Memory B cell (primary cell): ENCODE data around the gene ROBO2.

Experiments
- ATAC-seq: fragments of 150-1000 bp; cut with Tn5 transposase; 2 replicates; pipeline ENCODE4 v1.10.0; 2021; ENCODE audit warnings: low read depth, mild to moderate bottlenecking, moderate library complexity
- DNase-seq, 2 donors: peaks; one replicate each; pipeline ENCODE4 v3.0.0; 2022; ENCODE audit warnings: low spot score in 2 of 2
- H3K27ac Mint-ChIP-seq: one replicate; pipeline ENCODE4 v1.8.0; 2022; ENCODE audit warnings: mild to moderate bottlenecking, moderate library complexity, mixed read lengths
- H3K27me3 Mint-ChIP-seq: one replicate; pipeline ENCODE4 v1.8.0; 2022; ENCODE audit warnings: mixed read lengths
- H3K36me3 Mint-ChIP-seq: one replicate; pipeline ENCODE4 v1.8.0; 2022; ENCODE audit warnings: mild to moderate bottlenecking, mixed read lengths
- H3K4me1 Mint-ChIP-seq: one replicate; pipeline ENCODE4 v1.8.0; 2022; ENCODE audit warnings: mixed read lengths
- H3K4me3 Mint-ChIP-seq: one replicate; pipeline ENCODE4 v1.8.0; 2022; ENCODE audit warnings: mild to moderate bottlenecking, moderate library complexity, mixed read lengths
- H3K9me3 Mint-ChIP-seq: one replicate; pipeline ENCODE4 v1.8.0; 2022; ENCODE audit warnings: mixed read lengths

ROBO2 gene

DNA sequence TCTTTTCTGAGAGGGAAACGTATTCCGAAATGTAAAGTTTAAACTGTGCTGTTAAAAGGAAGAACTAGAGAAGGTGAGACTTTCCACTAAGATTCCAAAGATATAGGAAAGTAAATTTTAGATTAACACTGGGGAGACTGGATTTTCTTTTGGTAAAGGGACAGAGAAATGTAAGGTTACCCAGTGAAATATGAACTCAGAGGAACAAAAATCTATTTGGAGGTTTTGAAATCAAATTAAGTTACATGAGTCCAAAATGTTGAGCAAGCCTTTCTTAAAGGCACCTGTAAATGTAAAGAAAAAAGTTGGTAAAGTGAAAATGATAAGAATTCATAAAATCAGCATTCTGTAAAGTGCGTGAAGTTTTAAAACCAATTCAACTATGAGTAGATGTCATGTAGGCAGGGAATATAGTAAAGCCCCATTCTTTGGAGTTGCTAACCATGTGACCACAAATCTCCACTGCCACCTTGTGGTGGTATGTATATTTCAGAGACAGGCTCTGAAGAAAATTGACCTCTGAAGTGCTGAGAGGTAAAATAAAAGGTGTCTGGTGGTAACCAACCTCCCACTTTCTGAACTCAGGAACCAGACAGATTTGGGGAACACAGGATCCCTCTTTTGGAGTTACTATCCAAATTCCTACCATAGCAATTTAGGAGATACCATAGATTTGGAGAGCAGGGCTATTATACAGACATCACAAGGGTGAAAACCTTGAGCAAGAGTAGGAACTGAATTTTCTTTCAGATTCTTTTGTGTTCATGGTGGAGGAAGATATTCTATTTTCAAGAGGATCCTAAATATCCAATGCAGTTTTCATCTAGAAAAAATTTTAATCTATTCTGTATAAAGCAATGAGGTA is 215.3 kb downstream of the ROBO2 start:
- Mint-ChIP-seq H3K4me1 (no peaks in the 10 kb centered on the region), H3K4me3 (no peak overlapping the region), H3K9me3 (peaks cover 4% of the 10 kb centered on the region), H3K27me3 (no peaks in the 10 kb centered on the region), H3K27ac (no peak overlapping the region), H3K36me3 (no peaks in the 10 kb centered on the region)
- DNase-seq (no peak), ATAC-seq (no peak)

- H3K27ac Mint-ChIP-seq = no peak overlapping the region
- no peaks in the 10 kb centered on the region for H3K27me3 Mint-ChIP-seq
- H3K4me3 Mint-ChIP-seq = no peak overlapping the region
- DNase-seq = no peak
- H3K36me3 Mint-ChIP-seq = no peaks in the 10 kb centered on the region
- no peaks in the 10 kb centered on the region for H3K4me1 Mint-ChIP-seq
- ATAC-seq = no peak
- H3K9me3 Mint-ChIP-seq = peaks cover 6% of the 10 kb centered on the region
Observed at GRCh38 chr3:77256584-77257503, 216.9 kb downstream of the ROBO2 start.

GRCh38 chr3:77259694-77260093 is 219.8 kb downstream of the ROBO2 start:
- DNase-seq (no peak), ATAC-seq (no peak)
- Mint-ChIP-seq H3K4me1 (no peaks in the 10 kb centered on the region), H3K9me3 (peaks cover 6% of the 10 kb centered on the region), H3K27me3 (no peaks in the 10 kb centered on the region), H3K36me3 (no peaks in the 10 kb centered on the region), H3K27ac (no peak overlapping the region), H3K4me3 (no peak overlapping the region)

DNA sequence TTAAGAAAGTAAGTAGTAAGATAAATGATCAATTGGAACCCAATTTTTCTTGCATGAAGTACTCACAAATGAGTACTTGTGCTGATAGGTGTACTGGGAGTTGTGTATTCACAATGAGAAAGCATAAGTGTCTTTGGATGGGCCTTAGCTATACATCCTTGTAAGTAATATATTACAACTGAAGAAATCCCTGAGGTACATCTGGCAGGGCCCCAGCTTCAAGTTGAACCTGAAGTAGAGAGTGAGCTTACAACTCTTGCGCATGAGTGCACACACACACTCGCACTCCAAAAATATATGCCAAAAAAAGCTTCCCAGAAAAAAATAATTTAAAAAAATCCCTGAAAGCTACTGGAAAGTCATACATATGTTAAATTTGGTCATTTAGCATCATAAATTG is 222.5 kb downstream of the ROBO2 start:
- ATAC-seq (no peak), DNase-seq (no peak)
- Mint-ChIP-seq H3K4me1 (no peaks in the 10 kb centered on the region), H3K27ac (no peak overlapping the region), H3K36me3 (no peaks in the 10 kb centered on the region), H3K4me3 (no peak overlapping the region), H3K27me3 (no peaks in the 10 kb centered on the region), H3K9me3 (peaks cover 11% of the 10 kb centered on the region)

DNA sequence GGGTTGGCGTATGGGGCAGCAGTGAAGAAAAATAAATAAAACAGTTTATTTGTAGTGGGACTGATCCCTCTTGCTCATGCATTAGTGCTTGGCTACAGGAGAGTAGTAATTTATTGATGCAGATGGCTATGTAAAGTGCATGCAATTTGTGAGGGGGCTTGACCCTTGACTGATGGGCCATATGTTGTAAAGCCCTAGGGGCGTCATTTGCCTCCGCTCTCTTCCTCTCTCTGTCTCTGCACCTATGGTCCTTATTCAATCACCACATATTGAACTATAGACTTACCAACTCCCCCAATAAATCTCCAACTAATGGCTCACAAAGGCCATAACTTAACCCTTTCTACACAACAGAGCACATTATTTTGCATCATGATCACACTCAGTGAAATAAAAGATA is 227.7 kb downstream of the ROBO2 start:
- no peak overlapping the region for H3K4me3 Mint-ChIP-seq
- no peaks in the 10 kb centered on the region for H3K4me1 Mint-ChIP-seq
- ATAC-seq (no peak), DNase-seq (no peak)
- H3K36me3 Mint-ChIP-seq = no peaks in the 10 kb centered on the region
- H3K27me3 Mint-ChIP-seq = no peaks in the 10 kb centered on the region
- H3K9me3 Mint-ChIP-seq = peaks cover 6% of the 10 kb centered on the region
- H3K27ac Mint-ChIP-seq = no peak overlapping the region

GRCh38 chr3:77271306-77271705 is 231.4 kb downstream of the ROBO2 start:
- DNase-seq (no peak), ATAC-seq (no peak)
- H3K4me1 Mint-ChIP-seq = no peaks in the 10 kb centered on the region
- H3K27ac Mint-ChIP-seq = no peak overlapping the region
- no peaks in the 10 kb centered on the region for H3K27me3 Mint-ChIP-seq
- no peak overlapping the region for H3K4me3 Mint-ChIP-seq
- H3K9me3 Mint-ChIP-seq = peaks cover 3% of the 10 kb centered on the region
- H3K36me3 Mint-ChIP-seq = no peaks in the 10 kb centered on the region

- ATAC-seq (no peak), DNase-seq (no peak)
- H3K27ac Mint-ChIP-seq = no peak overlapping the region
Observed at GRCh38 chr3:77271711-77272110, 231.8 kb downstream of the ROBO2 start.

DNA sequence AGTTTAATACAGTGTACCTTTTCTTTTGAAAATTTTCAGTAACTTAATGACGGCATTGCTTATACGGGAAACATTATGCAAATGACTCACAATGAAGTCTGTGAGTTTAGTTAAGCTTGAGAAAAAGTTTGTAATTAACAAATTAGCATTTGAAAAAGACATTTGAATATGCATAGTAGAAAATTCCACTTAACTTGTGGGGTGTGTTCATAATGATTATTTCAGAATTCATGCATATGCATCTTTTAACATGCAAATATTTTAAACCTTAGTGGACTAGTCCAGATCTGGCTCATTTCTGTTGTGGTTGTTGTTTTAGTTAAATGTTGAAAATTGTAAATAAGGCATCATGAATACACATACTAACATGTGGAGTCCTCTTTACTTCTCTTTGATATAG is 239.4 kb downstream of the ROBO2 start:
- Mint-ChIP-seq H3K27me3 (no peaks in the 10 kb centered on the region), H3K4me1 (no peaks in the 10 kb centered on the region)

More at GRCh38 chr3:77271711-77272110, 231.8 kb downstream of the ROBO2 start:
- no peaks in the 10 kb centered on the region for H3K36me3 Mint-ChIP-seq
- no peaks in the 10 kb centered on the region for H3K4me1 Mint-ChIP-seq
- no peak overlapping the region for H3K4me3 Mint-ChIP-seq
- H3K27me3 Mint-ChIP-seq = no peaks in the 10 kb centered on the region
- H3K9me3 Mint-ChIP-seq = peaks cover 1% of the 10 kb centered on the region

DNA sequence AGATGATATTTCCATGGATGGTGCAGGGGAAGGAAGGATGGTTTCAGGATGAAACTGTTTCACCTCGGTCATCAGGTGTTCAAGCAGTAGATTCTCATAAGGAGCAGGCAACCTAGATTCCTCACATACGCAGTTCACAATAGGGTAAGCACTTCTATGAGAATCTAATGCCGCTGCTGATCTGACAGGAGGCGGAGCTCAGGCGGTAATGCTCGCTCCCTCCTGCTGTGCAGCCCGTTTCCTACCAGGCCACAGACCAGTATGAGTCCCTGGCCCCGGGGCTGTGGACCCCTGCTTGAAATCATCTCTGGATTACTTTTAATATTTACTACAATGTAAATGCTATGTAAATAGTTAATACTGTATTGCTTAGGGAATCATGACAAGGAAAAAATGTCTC is 241.8 kb downstream of the ROBO2 start:
- H3K36me3 Mint-ChIP-seq = no peaks in the 10 kb centered on the region
- no peak for ATAC-seq
- H3K27ac Mint-ChIP-seq = no peak overlapping the region
- no peaks in the 10 kb centered on the region for H3K27me3 Mint-ChIP-seq
- no peaks in the 10 kb centered on the region for H3K4me1 Mint-ChIP-seq
- no peak for DNase-seq
- peaks cover 3% of the 10 kb centered on the region for H3K9me3 Mint-ChIP-seq
- H3K4me3 Mint-ChIP-seq = no peak overlapping the region

More for the DNA sequence above, 239.4 kb downstream of the ROBO2 start:
- ATAC-seq (no peak), DNase-seq (no peak)
- peaks cover 3% of the 10 kb centered on the region for H3K9me3 Mint-ChIP-seq
- H3K27ac Mint-ChIP-seq = no peak overlapping the region
- no peak overlapping the region for H3K4me3 Mint-ChIP-seq
- no peaks in the 10 kb centered on the region for H3K36me3 Mint-ChIP-seq

DNA sequence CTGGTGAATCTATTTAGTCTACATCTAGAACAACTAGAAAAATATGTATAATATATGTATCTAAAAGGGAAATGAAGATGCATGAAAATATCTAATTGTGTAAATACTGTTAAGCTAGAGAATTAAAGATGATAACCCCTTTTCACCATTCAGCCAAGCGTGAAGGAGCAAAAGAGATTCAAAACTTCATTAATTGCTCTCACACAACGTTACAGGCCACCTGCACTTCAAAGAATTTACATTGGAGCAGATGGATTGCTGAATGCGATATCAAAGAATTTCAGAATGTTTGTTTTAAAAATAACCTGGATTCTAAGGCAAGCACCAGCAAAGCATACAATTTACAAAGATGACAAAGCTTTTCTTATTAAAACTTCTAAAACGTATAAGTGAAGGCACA is 243.2 kb downstream of the ROBO2 start:
- Mint-ChIP-seq H3K4me3 (no peak overlapping the region), H3K36me3 (no peaks in the 10 kb centered on the region), H3K4me1 (no peaks in the 10 kb centered on the region), H3K27ac (no peak overlapping the region), H3K27me3 (no peaks in the 10 kb centered on the region), H3K9me3 (no peaks in the 10 kb centered on the region)
- no peak for DNase-seq
- ATAC-seq = no peak

DNA sequence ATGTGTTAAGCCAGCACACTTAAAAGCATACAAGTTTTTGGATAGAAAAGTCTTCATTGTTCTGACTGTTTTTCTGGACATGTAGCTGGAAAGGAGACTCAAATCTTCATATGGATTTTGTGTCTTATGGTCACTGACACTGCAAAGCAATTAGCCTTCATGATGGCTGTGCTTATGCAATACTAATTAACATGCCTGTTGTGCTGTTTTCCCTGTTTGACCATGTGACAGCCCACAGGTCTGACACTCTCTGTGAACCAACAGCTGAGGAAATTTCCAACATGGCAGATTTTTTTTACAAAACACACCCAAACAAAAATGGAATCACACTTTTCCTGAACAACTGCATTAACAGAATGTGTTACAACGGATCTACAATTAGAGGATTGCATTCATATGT is 248.4 kb downstream of the ROBO2 start:
- ATAC-seq (no peak), DNase-seq (no peak)
- no peak overlapping the region for H3K4me3 Mint-ChIP-seq
- H3K4me1 Mint-ChIP-seq = no peaks in the 10 kb centered on the region
- no peaks in the 10 kb centered on the region for H3K27me3 Mint-ChIP-seq
- no peaks in the 10 kb centered on the region for H3K36me3 Mint-ChIP-seq
- no peak overlapping the region for H3K27ac Mint-ChIP-seq
- no peaks in the 10 kb centered on the region for H3K9me3 Mint-ChIP-seq

DNA sequence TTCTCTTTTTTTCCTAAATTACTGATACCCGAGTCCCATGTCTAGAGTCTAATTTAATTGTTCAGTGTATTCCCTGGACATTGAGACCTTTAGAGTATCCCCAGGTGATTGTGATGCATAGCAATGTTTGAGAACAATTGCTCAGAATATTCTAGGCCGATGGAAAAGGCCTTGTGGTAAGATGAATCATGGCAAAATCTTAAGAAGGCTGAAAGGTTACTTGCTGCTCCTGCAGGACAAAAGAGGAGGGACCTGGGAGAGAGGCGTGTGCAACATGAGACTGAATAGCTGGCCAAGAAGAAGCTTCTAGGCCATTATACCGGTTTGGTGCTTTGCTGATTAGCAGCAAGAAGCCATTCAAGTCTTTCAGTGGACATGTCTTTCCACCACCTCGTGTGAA is 256.6 kb downstream of the ROBO2 start:
- ATAC-seq (no peak), DNase-seq (no peak)
- Mint-ChIP-seq H3K4me1 (no peaks in the 10 kb centered on the region), H3K36me3 (no peaks in the 10 kb centered on the region), H3K27me3 (no peaks in the 10 kb centered on the region), H3K27ac (no peak overlapping the region), H3K4me3 (no peak overlapping the region), H3K9me3 (peaks cover 5% of the 10 kb centered on the region)

GRCh38 chr3:77298417-77298816 is 258.5 kb downstream of the ROBO2 start:
- Mint-ChIP-seq H3K9me3 (peaks cover 5% of the 10 kb centered on the region), H3K4me3 (no peak overlapping the region), H3K27ac (no peak overlapping the region), H3K4me1 (no peaks in the 10 kb centered on the region), H3K27me3 (no peaks in the 10 kb centered on the region), H3K36me3 (no peaks in the 10 kb centered on the region)
- DNase-seq (no peak), ATAC-seq (no peak)

GRCh38 chr3:77303955-77304699 is 264.2 kb downstream of the ROBO2 start:
- Mint-ChIP-seq H3K27ac (no peak overlapping the region), H3K36me3 (no peaks in the 10 kb centered on the region), H3K4me3 (no peak overlapping the region), H3K4me1 (no peaks in the 10 kb centered on the region), H3K27me3 (no peaks in the 10 kb centered on the region), H3K9me3 (peaks cover 1% of the 10 kb centered on the region)
- ATAC-seq (no peak), DNase-seq (no peak)
